ENCODE results near the gene ALK.

GRCh38 chr2:29482348-29482747 lies 439.0 kb downstream of the ALK start:
- TF ChIP-seq POLR2A (IDR thresholded peaks at IDR 0.05): no peak
- TF ChIP-seq, protein P1, sequence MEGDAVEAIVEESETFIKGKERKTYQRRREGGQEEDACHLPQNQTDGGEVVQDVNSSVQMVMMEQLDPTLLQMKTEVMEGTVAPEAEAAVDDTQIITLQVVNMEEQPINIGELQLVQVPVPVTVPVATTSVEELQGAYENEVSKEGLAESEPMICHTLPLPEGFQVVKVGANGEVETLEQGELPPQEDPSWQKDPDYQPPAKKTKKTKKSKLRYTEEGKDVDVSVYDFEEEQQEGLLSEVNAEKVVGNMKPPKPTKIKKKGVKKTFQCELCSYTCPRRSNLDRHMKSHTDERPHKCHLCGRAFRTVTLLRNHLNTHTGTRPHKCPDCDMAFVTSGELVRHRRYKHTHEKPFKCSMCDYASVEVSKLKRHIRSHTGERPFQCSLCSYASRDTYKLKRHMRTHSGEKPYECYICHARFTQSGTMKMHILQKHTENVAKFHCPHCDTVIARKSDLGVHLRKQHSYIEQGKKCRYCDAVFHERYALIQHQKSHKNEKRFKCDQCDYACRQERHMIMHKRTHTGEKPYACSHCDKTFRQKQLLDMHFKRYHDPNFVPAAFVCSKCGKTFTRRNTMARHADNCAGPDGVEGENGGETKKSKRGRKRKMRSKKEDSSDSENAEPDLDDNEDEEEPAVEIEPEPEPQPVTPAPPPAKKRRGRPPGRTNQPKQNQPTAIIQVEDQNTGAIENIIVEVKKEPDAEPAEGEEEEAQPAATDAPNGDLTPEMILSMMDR (IDR thresholded peaks at IDR 0.05): no peak
